Karpas-422 (cell line): ENCODE data around the gene GLOD4. TPM values are rescaled to one million over a fixed set of nuclear protein-coding genes. Genes with fewer than 3 reads are reported as not detected.
A peak's percentile ranks its signal among the peaks of the same experiment; 100 is the strongest.

Experiments
- DNase-seq: peaks from one replicate; pipeline ENCODE4 v3.0.0-alpha.2; 2015
- H2AFZ ChIP-seq: fragments of 200-600 bp; sonication (generic); 2 replicates; pipeline ENCODE4 v1.6.1; 2014; ENCODE audit warnings: antibody characterized with exemption, low read length, mixed read lengths
- H3K27ac ChIP-seq: fragments of 200-600 bp; sonication (generic); 2 replicates; pipeline ENCODE4 v1.5.1; 2014; ENCODE audit warnings: mild to moderate bottlenecking, low read length, moderate library complexity
- H3K27me3 ChIP-seq: fragments of 200-600 bp; sonication (generic); 2 replicates; pipeline ENCODE4 v1.6.1; 2014; ENCODE audit warnings: low read length, mixed read lengths
- H3K36me3 ChIP-seq: fragments of 200-600 bp; sonication (generic); 2 replicates; pipeline ENCODE4 v1.6.1; 2014; ENCODE audit warnings: low read length, mixed read lengths; ENCODE audit not compliant: insufficient read depth
- H3K4me1 ChIP-seq: fragments of 200-600 bp; sonication (generic); 2 replicates; pipeline ENCODE4 v1.6.1; 2014; ENCODE audit warnings: mild to moderate bottlenecking, low read length, mixed read lengths
- H3K4me2 ChIP-seq: fragments of 200-600 bp; sonication (generic); 2 replicates; pipeline ENCODE4 v1.6.1; 2014; ENCODE audit warnings: low read length, low read depth, mild to moderate bottlenecking; ENCODE audit not compliant: poor library complexity, severe bottlenecking
- H3K4me3 ChIP-seq: fragments of 200-600 bp; sonication (generic); 2 replicates; pipeline ENCODE4 v1.5.1; 2014; ENCODE audit warnings: mild to moderate bottlenecking, antibody characterized with exemption, low read length, mixed read lengths
- H3K79me2 ChIP-seq: fragments of 200-600 bp; sonication (generic); 2 replicates; pipeline ENCODE4 v1.6.1; 2014; ENCODE audit warnings: mild to moderate bottlenecking, low read length, mixed read lengths
- H3K9ac ChIP-seq: fragments of 200-600 bp; sonication (generic); 2 replicates; pipeline ENCODE4 v1.6.0; 2014; ENCODE audit warnings: low read length
- H3K9me2 ChIP-seq: fragments of 200-600 bp; sonication (generic), shearing (Covaris generic); replicated peaks from 2 replicates; pipeline ENCODE4 v1.6.0; 2014; ENCODE audit warnings: mild to moderate bottlenecking, low read length, moderate library complexity; ENCODE audit not compliant: insufficient read depth
- H3K9me3 ChIP-seq: fragments of 300-700, 200-600 bp; sonication (generic); 2 replicates; pipeline ENCODE4 v1.6.1; 2014; ENCODE audit warnings: low read length, mixed read lengths
- H4K20me1 ChIP-seq: fragments of 200-600 bp; sonication (generic); 2 replicates; pipeline ENCODE4 v1.6.1; 2014; ENCODE audit warnings: mild to moderate bottlenecking, antibody characterized with exemption, low read length, low read depth; ENCODE audit not compliant: insufficient read depth
- total RNA-seq: library from RNA; depleted of rRNA; stranded (reverse); fragments of >200 nt; shearing (Covaris generic); gene quantifications from 2 replicates; pipeline ENCODE4 v1.2.3, GENCODE V29; 2014; ENCODE audit warnings: low replicate concordance

Gene GLOD4
- total RNA-seq, 1 experiment from 2014 or later = 46.2 TPM

- H2AFZ ChIP-seq = peak overlapping the region; percentile 84; the same call in 1 of the 2 replicates
- no peaks in the 10 kb centered on the region; the same call in 1 of the 2 replicates for H4K20me1 ChIP-seq
- H3K9me2 ChIP-seq = no peaks in the 10 kb centered on the region
- peak overlapping the region; percentile 89 for H3K4me3 ChIP-seq
- H3K9ac ChIP-seq = peak overlapping the region; percentile 85
- peak overlapping the region; percentile 91 for H3K4me2 ChIP-seq
- 0 out of 2 replicates have a peak overlapping the region, but pooled peaks have one; percentile 10 for H3K27ac ChIP-seq
- peaks cover 18% of the 10 kb centered on the region for H3K4me1 ChIP-seq
- peak; percentile 73 for DNase-seq
- peaks cover 42% of the 10 kb centered on the region for H3K79me2 ChIP-seq
- no peaks in the 10 kb centered on the region for H3K27me3 ChIP-seq
- H3K9me3 ChIP-seq = no peaks in the 10 kb centered on the region
- H3K36me3 ChIP-seq = peaks cover 21% of the 10 kb centered on the region
These were observed 49.0 kb downstream of the GLOD4 start for GRCh38 chr17:732902-733720.

GRCh38 chr17:732067-732901 lies 49.8 kb downstream of the GLOD4 start, which contains the start of gene TLCD3A:
TSS of gene TLCD3A (plus strand) at chr17:732596. CDS start at chr17:732648, 52 bp downstream.
- Histone ChIP-seq H3K4me2 (peak within 1 kb of the TSS; percentile 91), H3K79me2 (peaks cover 36% of the 10 kb centered on the region), H3K4me3 (peak within 1 kb of the TSS; percentile 89), H4K20me1 (no peaks in the 10 kb centered on the region; the same call in 1 of the 2 replicates), H3K4me1 (peaks cover 18% of the 10 kb centered on the region), H3K36me3 (peaks cover 16% of the 10 kb centered on the region), H3K9ac (peak within 1 kb of the TSS; percentile 85), H2AFZ (peak within 1 kb of the TSS; percentile 93), H3K9me3 (no peaks in the 10 kb centered on the region), H3K9me2 (no peaks in the 10 kb centered on the region), H3K27ac (0 out of 2 replicates have a peak within 1 kb of the TSS, but pooled peaks have one; percentile 10), H3K27me3 (no peaks in the 10 kb centered on the region)
- DNase-seq = peak; percentile 80

- Histone ChIP-seq H2AFZ (peak overlapping the region; percentile 93), H3K4me1 (peaks cover 18% of the 10 kb centered on the region), H3K9me3 (no peaks in the 10 kb centered on the region), H3K36me3 (peaks cover 14% of the 10 kb centered on the region), H3K27me3 (no peaks in the 10 kb centered on the region), H3K4me2 (peak overlapping the region; percentile 72), H3K27ac (no peak overlapping the region), H4K20me1 (no peaks in the 10 kb centered on the region; the same call in 1 of the 2 replicates), H3K79me2 (peaks cover 36% of the 10 kb centered on the region), H3K4me3 (peak overlapping the region; percentile 74), H3K9ac (peak overlapping the region; percentile 74), H3K9me2 (no peaks in the 10 kb centered on the region)
- DNase-seq = no peak
These were observed 50.4 kb downstream of the GLOD4 start for GRCh38 chr17:731644-732066.

- Histone ChIP-seq H3K4me2 (no peak overlapping the region), H3K9me3 (no peaks in the 10 kb centered on the region), H3K79me2 (peaks cover 11% of the 10 kb centered on the region), H3K36me3 (no peaks in the 10 kb centered on the region), H3K4me3 (no peak overlapping the region), H3K27me3 (no peaks in the 10 kb centered on the region), H3K27ac (no peak overlapping the region), H3K9me2 (no peaks in the 10 kb centered on the region), H2AFZ (no peak overlapping the region), H4K20me1 (no peaks in the 10 kb centered on the region; the same call in 1 of the 2 replicates), H3K9ac (no peak overlapping the region), H3K4me1 (peaks cover 13% of the 10 kb centered on the region)
- no peak for DNase-seq
These were observed 53.2 kb downstream of the GLOD4 start for GRCh38 chr17:728911-729310.

- Histone ChIP-seq H3K79me2 (no peaks in the 10 kb centered on the region), H3K9ac (no peak overlapping the region), H3K27ac (no peak overlapping the region), H4K20me1 (no peaks in the 10 kb centered on the region; the same call in 1 of the 2 replicates), H3K9me3 (no peaks in the 10 kb centered on the region), H3K4me1 (no peaks in the 10 kb centered on the region), H3K4me3 (no peak overlapping the region), H3K9me2 (no peaks in the 10 kb centered on the region), H3K27me3 (no peaks in the 10 kb centered on the region), H3K36me3 (no peaks in the 10 kb centered on the region), H3K4me2 (no peak overlapping the region), H2AFZ (no peak overlapping the region)
- no peak for DNase-seq
These were observed 55.7 kb downstream of the GLOD4 start for GRCh38 chr17:726271-726919.

GRCh38 chr17:725746-726145 lies 56.3 kb downstream of the GLOD4 start:
- Histone ChIP-seq H3K27me3 (no peaks in the 10 kb centered on the region), H2AFZ (no peak overlapping the region), H3K9me2 (no peaks in the 10 kb centered on the region), H3K9ac (no peak overlapping the region), H3K4me3 (no peak overlapping the region), H3K4me2 (no peak overlapping the region), H3K9me3 (no peaks in the 10 kb centered on the region), H3K79me2 (no peaks in the 10 kb centered on the region), H3K4me1 (no peaks in the 10 kb centered on the region), H3K36me3 (no peaks in the 10 kb centered on the region), H3K27ac (no peak overlapping the region), H4K20me1 (no peaks in the 10 kb centered on the region; the same call in 1 of the 2 replicates)
- no peak for DNase-seq

GRCh38 chr17:725084-725483 lies 57.0 kb downstream of the GLOD4 start:
- no peaks in the 10 kb centered on the region for H3K36me3 ChIP-seq
- no peaks in the 10 kb centered on the region for H3K9me2 ChIP-seq
- H2AFZ ChIP-seq = no peak overlapping the region
- no peaks in the 10 kb centered on the region for H3K9me3 ChIP-seq
- H3K27ac ChIP-seq = no peak overlapping the region
- no peak for DNase-seq
- H3K4me2 ChIP-seq = no peak overlapping the region
- no peak overlapping the region for H3K4me3 ChIP-seq
- no peak overlapping the region for H3K9ac ChIP-seq
- H3K79me2 ChIP-seq = no peaks in the 10 kb centered on the region
- H3K4me1 ChIP-seq = no peaks in the 10 kb centered on the region
- H4K20me1 ChIP-seq = no peaks in the 10 kb centered on the region; the same call in 1 of the 2 replicates
- no peaks in the 10 kb centered on the region for H3K27me3 ChIP-seq
